HG03175 (cell line): Measurements from ENCODE around the gene AKT1S1.
A peak's percentile ranks its signal among the peaks of the same experiment; 100 is the strongest.

ENCODE experiments used
- ATAC-seq: cut with Tn5 transposase; IDR thresholded peaks from one replicate; pipeline ENCODE4 v1.9.1; 2021; ENCODE audit warnings: mild to moderate bottlenecking, moderate library complexity; ENCODE audit not compliant: unreplicated experiment

The AKT1S1 gene

GRCh38 chr19:49870309-49870901 lies 6.8 kb downstream of the AKT1S1 start:
- ATAC-seq = no peak

DNA sequence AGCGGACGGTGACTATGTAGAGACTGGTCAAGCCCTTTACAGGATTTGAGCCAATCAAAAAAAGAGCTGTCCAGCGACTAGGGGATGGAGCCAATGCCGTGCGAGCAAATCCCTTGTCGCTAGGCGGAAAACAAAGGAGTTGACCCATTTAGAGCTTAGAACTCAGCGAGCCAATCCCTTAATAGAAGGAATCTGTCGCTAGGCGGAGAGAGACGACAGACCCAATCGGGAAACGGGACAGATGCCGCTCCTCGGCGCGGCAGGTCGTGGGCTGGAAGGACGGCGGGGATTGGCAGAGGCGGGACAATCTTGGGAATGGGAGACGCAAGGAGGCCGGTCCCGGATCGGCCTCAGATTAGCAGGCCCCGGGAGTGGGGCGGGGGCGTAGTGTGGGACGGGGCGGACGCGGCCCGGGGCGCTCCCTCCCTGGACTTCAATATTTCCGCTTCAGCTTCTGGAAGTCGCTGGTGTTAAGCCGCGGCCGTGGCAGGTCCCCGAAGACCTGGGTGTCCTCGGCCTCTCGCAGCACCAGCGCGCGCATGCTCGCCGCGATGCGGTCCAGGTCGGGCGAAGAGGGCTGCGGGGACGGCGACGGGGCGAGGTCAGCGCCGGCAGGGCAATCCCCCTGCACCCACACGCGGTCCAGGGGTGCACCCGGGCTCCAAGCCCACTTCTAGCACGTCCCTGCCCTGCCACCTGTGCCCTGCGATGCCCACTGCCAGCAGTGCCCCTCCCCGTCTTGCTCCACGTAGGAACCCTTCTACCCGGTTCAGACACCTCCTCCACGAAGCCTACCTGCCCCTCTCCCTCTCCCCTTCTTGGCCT lies 7.5 kb downstream of the AKT1S1 start:
- ATAC-seq = peak; percentile 77

GRCh38 chr19:49869009-49869483 lies 8.1 kb downstream of the AKT1S1 start:
- ATAC-seq = peak; percentile 2

GRCh38 chr19:49866933-49867782 lies 10.0 kb downstream of the AKT1S1 start, which contains the start of gene PNKP:
Gene PNKP (minus strand): TSS chr19:49867576. CDS start chr19:49867204, 372 bp downstream.
- ATAC-seq = peak; percentile 41

DNA sequence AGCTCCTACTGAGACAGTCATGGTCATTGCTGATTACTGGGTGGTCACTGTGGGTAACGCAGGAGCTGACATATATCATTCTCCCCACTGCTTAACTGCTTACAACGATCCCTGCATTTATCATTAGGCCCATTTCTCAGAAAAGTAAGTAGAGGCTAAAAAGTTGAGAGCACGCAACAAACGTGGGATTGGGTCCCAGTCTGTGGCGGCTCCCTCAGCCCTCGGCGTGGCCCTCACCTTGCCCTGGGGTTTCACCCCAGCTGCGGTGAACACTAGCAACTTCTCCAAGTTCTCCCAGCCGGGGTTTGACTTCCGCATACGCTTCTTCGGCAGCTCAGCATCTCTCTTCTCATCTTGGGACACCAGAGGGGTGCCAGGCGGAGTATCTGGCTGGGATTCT lies 12.3 kb downstream of the AKT1S1 start:
- ATAC-seq = no peak

GRCh38 chr19:49863935-49864320 lies 13.2 kb downstream of the AKT1S1 start:
- no peak for ATAC-seq

DNA sequence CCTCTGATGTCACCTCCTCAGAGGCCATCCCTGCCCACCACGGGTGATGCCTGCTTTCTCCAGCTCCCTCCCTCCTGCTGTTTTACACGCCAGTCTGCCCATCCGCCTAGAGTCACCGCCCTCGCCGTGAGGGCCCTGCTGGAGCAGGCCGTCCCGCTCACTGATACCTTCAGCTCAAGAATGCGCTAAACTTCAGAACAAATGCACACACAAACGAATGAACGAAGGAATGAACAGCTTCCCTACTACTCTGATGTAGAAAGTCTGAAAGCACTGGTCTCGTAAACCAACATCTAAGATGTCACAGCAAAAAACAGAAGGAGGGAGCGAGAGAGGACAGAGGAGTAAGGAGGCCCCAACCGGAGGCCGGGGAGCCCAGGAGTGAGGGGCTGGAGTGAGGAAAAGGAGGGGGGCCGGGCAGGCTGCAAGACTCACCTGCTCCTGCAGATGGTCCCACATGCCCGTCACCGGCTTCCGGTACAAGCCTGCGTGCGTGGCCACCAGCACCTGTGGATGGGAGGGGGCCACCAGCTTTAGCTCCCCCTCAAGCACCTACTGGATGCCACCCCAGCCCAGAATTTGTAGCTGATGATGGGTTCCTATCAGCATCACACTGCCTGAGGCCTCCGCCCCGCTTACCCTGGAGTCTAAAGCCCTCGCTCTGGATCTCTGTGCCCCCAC lies 13.8 kb downstream of the AKT1S1 start:
- ATAC-seq = no peak

GRCh38 chr19:49862391-49863253 lies 14.5 kb downstream of the AKT1S1 start:
- no peak for ATAC-seq

DNA sequence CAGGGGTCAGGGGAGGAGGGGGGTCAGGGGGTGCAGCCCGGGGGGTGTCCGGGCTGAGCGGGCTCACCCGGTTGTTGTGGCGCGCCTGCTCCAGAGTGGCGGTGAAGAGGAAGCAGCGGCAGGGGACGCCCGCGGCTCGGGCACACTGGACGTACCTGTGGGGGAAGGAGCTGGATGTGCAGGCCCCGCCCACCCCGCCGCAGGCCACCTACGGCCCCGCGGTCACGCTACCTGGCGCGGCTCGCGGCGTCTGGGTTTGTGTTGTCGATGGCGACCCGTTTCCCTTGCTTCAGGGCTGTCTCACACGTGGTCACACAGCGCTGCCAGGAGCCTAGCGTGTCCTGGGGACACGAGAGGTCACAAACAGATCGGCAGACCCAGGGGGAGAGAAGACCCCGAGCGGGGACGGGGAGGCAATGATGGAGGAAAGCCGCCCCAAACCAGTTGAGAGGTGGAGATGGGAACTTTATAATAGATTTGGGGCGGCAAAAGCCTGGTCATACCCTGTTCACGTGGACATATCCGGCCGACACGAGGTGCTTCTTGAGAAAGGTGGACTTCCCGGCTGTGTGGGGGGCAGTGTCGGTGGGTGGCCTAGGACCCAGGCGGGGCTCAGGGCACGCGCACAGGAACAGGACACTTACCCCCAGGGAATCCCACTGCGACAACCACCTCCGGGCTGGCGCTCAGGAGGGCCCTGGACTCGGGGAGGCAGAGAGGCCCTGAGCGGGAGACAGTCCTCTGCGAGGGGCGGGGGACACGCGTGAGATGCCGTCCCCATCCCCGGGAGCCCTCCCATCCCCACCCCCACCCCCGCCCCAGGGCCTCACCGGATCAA lies 15.4 kb downstream of the AKT1S1 start:
- no peak for ATAC-seq

DNA sequence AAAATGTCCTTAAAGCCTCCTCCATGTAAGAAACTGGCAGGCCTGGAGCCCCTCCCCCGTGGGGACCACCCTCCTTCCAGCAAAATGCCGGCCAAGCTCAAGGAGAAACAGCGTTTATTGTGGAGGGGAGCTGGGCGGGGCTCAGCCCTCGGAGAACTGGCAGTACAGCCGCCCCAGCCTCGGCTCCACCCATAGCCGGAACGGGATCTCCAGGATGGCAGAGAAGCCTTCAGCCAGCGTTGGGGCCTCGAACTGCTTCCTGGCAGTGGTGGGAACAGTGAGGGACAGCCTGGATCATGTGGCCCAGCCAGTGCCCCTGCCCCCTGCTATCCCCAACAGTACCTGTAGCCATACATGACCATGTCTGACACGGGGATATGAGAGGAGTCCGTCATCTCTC lies 16.0 kb downstream of the AKT1S1 start:
- ATAC-seq = no peak

DNA sequence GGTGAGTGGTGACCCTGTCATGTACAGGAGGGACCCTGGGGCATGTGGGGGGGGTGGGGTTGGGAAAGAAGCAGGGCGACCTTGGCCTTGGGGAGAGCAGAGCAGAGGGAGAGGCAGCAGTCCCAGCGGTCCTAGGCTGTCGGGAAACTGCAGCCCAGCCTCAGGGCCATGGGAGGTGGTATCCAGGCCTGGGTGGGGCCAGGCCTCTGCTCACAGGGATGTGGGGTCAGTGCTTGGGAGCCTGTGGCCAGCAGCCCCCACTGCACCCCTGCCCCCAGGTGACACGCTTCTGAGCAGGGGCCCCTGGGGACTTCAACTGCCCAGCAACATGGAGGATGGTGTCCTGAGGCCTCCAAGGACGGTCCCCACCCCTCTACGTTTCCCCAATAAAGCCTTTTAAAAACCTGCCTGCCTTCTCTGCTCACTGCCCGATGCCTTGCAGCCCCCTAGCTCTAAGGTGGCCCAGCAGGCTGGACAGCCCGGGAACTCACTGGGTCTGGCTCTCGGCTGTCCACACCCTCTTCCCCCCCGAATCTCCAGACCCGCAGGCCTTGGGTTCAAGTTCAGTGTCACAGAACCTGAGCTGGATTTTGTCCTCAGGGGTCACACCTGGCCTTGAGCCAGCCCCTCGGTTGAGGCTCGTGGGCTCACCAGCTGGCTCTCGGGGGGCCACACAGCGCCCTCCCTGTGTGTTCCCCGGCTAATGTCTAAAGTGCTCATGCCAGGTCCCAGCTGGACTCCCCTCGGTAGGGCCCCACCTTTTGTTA lies 16.6 kb downstream of the AKT1S1 start:
- ATAC-seq = no peak

DNA sequence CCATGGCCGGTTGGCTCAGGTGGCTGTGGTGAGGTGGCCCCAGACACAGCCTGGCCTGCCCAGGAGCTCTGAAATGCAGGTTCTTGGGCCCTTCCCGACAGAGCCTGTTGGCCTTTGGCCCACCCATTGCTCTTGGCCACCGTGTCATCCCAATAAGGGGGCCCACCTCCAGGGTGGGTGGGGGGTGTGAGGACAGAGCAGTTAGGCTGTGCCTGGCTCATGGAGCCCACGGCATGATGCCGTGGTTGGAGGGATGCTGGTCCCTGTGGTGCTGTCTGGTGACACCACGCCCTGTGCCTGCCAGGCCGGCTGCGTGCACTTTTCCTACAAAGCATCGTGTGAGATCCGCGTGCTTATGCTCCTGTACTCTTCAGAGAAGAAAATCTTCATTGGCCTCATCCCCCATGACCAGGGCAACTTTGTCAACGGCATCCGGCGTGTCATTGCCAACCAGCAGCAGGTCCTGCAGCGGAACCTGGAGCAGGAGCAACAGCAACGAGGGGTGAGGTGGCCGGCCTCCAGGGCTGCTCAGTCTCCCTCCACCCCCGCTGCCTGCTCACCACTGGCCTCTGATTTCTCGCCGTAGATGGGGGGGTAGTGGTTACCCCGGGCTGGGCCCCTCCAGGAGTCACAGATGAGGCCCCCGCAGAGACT lies 17.3 kb downstream of the AKT1S1 start:
- ATAC-seq = no peak

DNA sequence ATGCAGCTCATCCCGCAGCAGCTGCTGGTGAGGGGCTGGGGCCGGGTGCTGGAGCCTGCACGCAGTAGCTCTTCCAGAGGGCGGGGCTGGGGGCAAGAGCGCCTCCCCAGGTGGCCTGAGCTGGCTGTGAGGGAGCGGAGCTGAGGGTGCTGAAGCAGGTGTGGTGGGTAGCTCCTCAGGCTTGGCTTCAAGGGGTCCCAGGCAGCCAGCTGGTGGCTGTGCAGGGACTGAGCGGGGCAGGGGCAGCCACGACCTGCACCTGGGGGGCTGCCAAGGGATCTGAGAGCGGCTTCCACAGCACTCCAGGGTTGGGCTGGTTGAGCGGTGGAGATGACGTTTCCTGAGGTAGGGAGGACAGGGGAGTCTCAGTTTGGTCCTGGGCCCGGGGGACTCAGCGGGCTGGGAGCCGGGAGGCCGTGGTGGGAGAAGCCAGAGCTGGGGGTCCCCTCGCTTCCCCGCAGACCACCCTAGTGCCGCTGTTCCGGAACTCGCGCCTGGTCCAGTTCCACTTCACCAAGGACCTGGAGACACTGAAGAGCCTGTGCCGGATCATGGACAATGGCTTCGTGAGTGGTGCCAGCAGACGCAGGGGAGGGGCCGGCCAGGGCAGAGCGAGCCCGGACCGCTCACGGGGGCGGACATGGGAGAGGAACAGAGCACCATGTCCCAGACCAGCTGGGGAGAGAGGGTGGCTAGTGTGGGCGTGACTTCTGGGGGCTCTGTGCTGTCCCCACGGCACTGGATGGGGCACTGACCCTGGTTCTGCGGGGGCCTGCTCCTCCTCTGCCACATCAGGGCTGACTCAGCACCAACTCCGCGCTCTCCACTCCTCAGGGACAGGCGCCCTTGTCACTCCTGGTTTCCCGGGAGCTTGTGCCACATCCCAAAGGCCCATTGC lies 18.8 kb downstream of the AKT1S1 start:
- ATAC-seq = no peak

GRCh38 chr19:49857838-49858087 lies 19.4 kb downstream of the AKT1S1 start:
- ATAC-seq = no peak

- no peak for ATAC-seq
Measured at GRCh38 chr19:49857061-49857837, 19.9 kb downstream of the AKT1S1 start.

- no peak for ATAC-seq
Measured at GRCh38 chr19:49856574-49857021, 20.6 kb downstream of the AKT1S1 start.
